GM18508 (cell line): ENCODE data around the gene CPSF4.
"Not testable (repeated sequence)": the region's sequence is repeated elsewhere in the genome, so short reads cannot be mapped to it uniquely, and the experiment has no call there.

Experiments
- ATAC-seq: cut with Tn5 transposase; IDR thresholded peaks from one replicate; pipeline ENCODE4 v1.9.1; 2021; ENCODE audit warnings: moderate number of reproducible peaks; ENCODE audit not compliant: insufficient read depth, unreplicated experiment

The CPSF4 gene

GRCh38 chr7:99407872-99408378, 30.8 kb upstream of the CPSF4 start:
- no peak for ATAC-seq

GRCh38 chr7:99408379-99409191, 30.2 kb upstream of the CPSF4 start, which contains the start of the genes BUD31 and PDAP1:
Gene BUD31, plus strand, starts transcription at chr7:99408969. Its CDS starts 2,124 bp downstream, at chr7:99411093.
Gene PDAP1, minus strand, starts transcription at chr7:99408597. Its CDS starts 49 bp downstream, at chr7:99408548.
- peak; percentile 72 for ATAC-seq

- ATAC-seq: no peak
These were observed 29.6 kb upstream of the CPSF4 start for GRCh38 chr7:99409192-99409572.

- ATAC-seq: no peak
These were observed 28.9 kb upstream of the CPSF4 start for GRCh38 chr7:99409806-99410205.

GRCh38 chr7:99410635-99411034, 28.1 kb upstream of the CPSF4 start:
- ATAC-seq: no peak

GRCh38 chr7:99415513-99416127, 23.1 kb upstream of the CPSF4 start:
- not testable (repeated sequence) for ATAC-seq

- ATAC-seq: no peak
These were observed 20.5 kb upstream of the CPSF4 start for GRCh38 chr7:99418260-99418659.

GRCh38 chr7:99419323-99420021, 19.3 kb upstream of the CPSF4 start:
- no peak for ATAC-seq

GRCh38 chr7:99420213-99420612, 18.5 kb upstream of the CPSF4 start:
- ATAC-seq: no peak

- ATAC-seq: no peak
These were observed 17.8 kb upstream of the CPSF4 start for GRCh38 chr7:99420986-99421385.

GRCh38 chr7:99422186-99422585, 16.6 kb upstream of the CPSF4 start:
- no peak for ATAC-seq

- no peak for ATAC-seq
These were observed 16.1 kb upstream of the CPSF4 start for GRCh38 chr7:99422625-99423024.

- ATAC-seq: no peak
These were observed 13.6 kb upstream of the CPSF4 start for GRCh38 chr7:99424932-99425730.

- no peak for ATAC-seq
These were observed 9.7 kb upstream of the CPSF4 start for GRCh38 chr7:99428972-99429566.

GRCh38 chr7:99429756-99430155, 9.0 kb upstream of the CPSF4 start:
- ATAC-seq: no peak

GRCh38 chr7:99431756-99432540, 6.8 kb upstream of the CPSF4 start:
- not testable (repeated sequence) for ATAC-seq

- no peak for ATAC-seq
These were observed 5.6 kb upstream of the CPSF4 start for GRCh38 chr7:99433158-99433557.

- ATAC-seq: no peak
These were observed 684 bp upstream of the CPSF4 start for GRCh38 chr7:99437946-99438572.
